ENCODE data around the gene EPHB2. TPM values are rescaled to one million over a fixed set of nuclear protein-coding genes. Genes with fewer than 3 reads are reported as not detected.
A peak's percentile ranks its signal among the peaks of the same experiment; 100 is the strongest.

EPHB2 gene
- total RNA-seq, 1 donor from 2014 or later, result 40.3 TPM

GRCh38 chr1:22803833-22804232 lies 93.2 kb downstream of the EPHB2 start:
- Mint-ChIP-seq H3K4me3 (no peak overlapping the region), H3K27ac (peak overlapping the region; percentile 67), H3K36me3 (no peaks in the 10 kb centered on the region), H3K4me1 (ENCODE audit: unreplicated experiment) (peaks cover 41% of the 10 kb centered on the region), H3K9me3 (no peaks in the 10 kb centered on the region), H3K27me3 (no peaks in the 10 kb centered on the region)
- TF ChIP-seq CTCF (conservative IDR thresholded peaks at IDR 0.05), result no peak
- no peak for DNase-seq (ENCODE audit: extremely low spot score, unreplicated experiment)

GRCh38 chr1:22804406-22804805 lies 93.8 kb downstream of the EPHB2 start:
- no peak for TF ChIP-seq CTCF (conservative IDR thresholded peaks at IDR 0.05)
- H3K9me3 Mint-ChIP-seq, result no peaks in the 10 kb centered on the region
- no peaks in the 10 kb centered on the region for H3K27me3 Mint-ChIP-seq
- H3K4me3 Mint-ChIP-seq, result no peak overlapping the region
- H3K27ac Mint-ChIP-seq, result peak overlapping the region; percentile 67
- H3K36me3 Mint-ChIP-seq, result no peaks in the 10 kb centered on the region
- no peak for DNase-seq (ENCODE audit: extremely low spot score, unreplicated experiment)
- H3K4me1 Mint-ChIP-seq (ENCODE audit: unreplicated experiment), result peaks cover 46% of the 10 kb centered on the region

DNA sequence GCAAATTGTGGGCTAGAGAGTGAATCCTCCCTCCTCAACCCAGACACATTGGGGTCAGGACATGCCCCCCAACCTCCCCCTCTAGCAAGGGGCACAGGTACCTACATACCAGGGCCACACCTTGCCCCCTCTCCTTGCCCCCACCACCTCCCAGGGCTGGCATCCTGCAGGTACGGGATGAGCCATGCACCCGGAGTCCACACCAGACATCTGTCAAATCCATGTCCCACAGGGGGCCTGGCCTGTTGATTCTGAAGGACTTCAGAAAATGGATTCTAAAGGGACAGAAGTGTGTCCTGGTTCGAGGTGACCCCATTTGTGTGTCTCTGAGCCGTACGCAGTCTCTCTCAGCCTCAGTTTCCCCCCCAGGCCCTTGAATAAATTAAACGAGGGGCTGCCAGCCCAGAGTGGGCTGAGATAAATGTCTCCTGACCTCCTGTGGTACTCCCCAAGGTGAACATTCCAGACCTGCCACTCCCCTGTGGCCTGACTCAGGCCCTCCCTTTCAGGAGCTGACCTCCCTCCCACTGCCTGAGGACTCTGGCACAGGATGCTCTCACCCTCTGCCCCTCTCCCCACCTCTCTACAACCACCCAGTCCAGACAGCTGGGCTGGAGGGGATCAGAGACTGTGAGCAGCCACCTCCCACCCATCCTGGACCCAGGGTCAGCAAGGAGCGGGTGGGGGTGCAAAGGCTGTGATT lies 94.5 kb downstream of the EPHB2 start:
- Mint-ChIP-seq H3K4me3 (no peak overlapping the region), H3K4me1 (ENCODE audit: unreplicated experiment) (peaks cover 50% of the 10 kb centered on the region), H3K27me3 (no peaks in the 10 kb centered on the region)

GRCh38 chr1:22805672-22806038 lies 95.0 kb downstream of the EPHB2 start:
- Mint-ChIP-seq H3K36me3 (no peaks in the 10 kb centered on the region), H3K27ac (peak overlapping the region; percentile 50), H3K27me3 (no peaks in the 10 kb centered on the region), H3K9me3 (no peaks in the 10 kb centered on the region), H3K4me1 (ENCODE audit: unreplicated experiment) (peaks cover 44% of the 10 kb centered on the region), H3K4me3 (no peak overlapping the region)
- DNase-seq (ENCODE audit: extremely low spot score, unreplicated experiment), result no peak
- TF ChIP-seq CTCF (conservative IDR thresholded peaks at IDR 0.05), result no peak

More for the DNA sequence above, 94.5 kb downstream of the EPHB2 start:
- H3K36me3 Mint-ChIP-seq, result no peaks in the 10 kb centered on the region
- DNase-seq (ENCODE audit: extremely low spot score, unreplicated experiment), result no peak
- no peak for TF ChIP-seq CTCF (conservative IDR thresholded peaks at IDR 0.05)
- H3K27ac Mint-ChIP-seq, result peak overlapping the region; percentile 50
- H3K9me3 Mint-ChIP-seq, result no peaks in the 10 kb centered on the region

GRCh38 chr1:22806584-22806983 lies 95.9 kb downstream of the EPHB2 start:
- peaks cover 39% of the 10 kb centered on the region for H3K4me1 Mint-ChIP-seq (ENCODE audit: unreplicated experiment)
- DNase-seq (ENCODE audit: extremely low spot score, unreplicated experiment), result no peak
- H3K4me3 Mint-ChIP-seq, result no peak overlapping the region
- H3K27ac Mint-ChIP-seq, result no peak overlapping the region
- no peaks in the 10 kb centered on the region for H3K9me3 Mint-ChIP-seq
- TF ChIP-seq CTCF (conservative IDR thresholded peaks at IDR 0.05), result no peak
- no peaks in the 10 kb centered on the region for H3K36me3 Mint-ChIP-seq
- H3K27me3 Mint-ChIP-seq, result no peaks in the 10 kb centered on the region

All from type B pancreatic cell (in vitro differentiated cells).